T-cell (primary cell): ENCODE results near the gene UBA1. TPM values are rescaled to one million over a fixed set of nuclear protein-coding genes. Genes with fewer than 3 reads are reported as not detected.
A peak's percentile ranks its signal among the peaks of the same experiment; 100 is the strongest.

Experiments used
- ATAC-seq, 4 experiments: fragments of 200-7000 bp in 3 of 4; fragments of 150-1000 bp in 1 of 4; cut with Tn5 transposase; replicated peaks in 1 of 4; 1 replicate in 3 of 4; 2 replicates in 1 of 4; pipeline ENCODE4 v1.10.0; 2021; ENCODE audit warnings: moderate library complexity in 3 of 4, mild to moderate bottlenecking in 2 of 4, moderate number of reproducible peaks in 1 of 4
- CTCF ChIA-PET, 2 donors: fragments of 300-600 bp; sonication (Branson Sonifier 250); formaldehyde crosslinking; loops; one replicate each; lab custom pipeline; 2022; ENCODE audit warnings: antibody characterized with exemption in 2 of 2; lab: Charles Lee
- POLR2A ChIA-PET, 2 donors: fragments of 300-600 bp; sonication (Branson Sonifier 250); formaldehyde crosslinking; loops; one replicate each; lab custom pipeline; 2022; ENCODE audit warnings: antibody characterized with exemption in 2 of 2; lab: Charles Lee
- DNase-seq, 35 experiments: peaks; one replicate each; pipeline versions ENCODE4 v3.0.0 to v3.0.0-alpha.2; 2013 to 2023
- H3K27ac ChIP-seq: one replicate; pipeline ENCODE4 v1.5.1; 2013; ENCODE audit warnings: low read length
- H3K27me3 ChIP-seq, 2 experiments: replicated peaks in 1 of 2; 1 replicate in 1 of 2; 2 replicates in 1 of 2; pipeline versions ENCODE4 v1.6.1 to v1.7.0; 2013; ENCODE audit warnings: low read length in 1 of 2, mixed read lengths in 1 of 2; ENCODE audit not compliant: control insufficient read depth in 2 of 2, insufficient read depth in 2 of 2; ENCODE audit errors: extremely low read depth in 1 of 2
- H3K36me3 ChIP-seq, 2 donors: 1 replicate in 1 of 2; 2 replicates in 1 of 2; pipeline versions ENCODE4 v1.6.1 to v1.7.0; 2013; ENCODE audit warnings: low read length in 1 of 2; ENCODE audit not compliant: control insufficient read depth in 2 of 2, insufficient read depth in 1 of 2; ENCODE audit errors: extremely low read depth in 1 of 2
- H3K4me1 ChIP-seq, 2 experiments: 1 replicate in 1 of 2; 2 replicates in 1 of 2; pipeline versions ENCODE4 v1.6.1 to v1.7.0; 2013; ENCODE audit warnings: low read length in 2 of 2, mixed read lengths in 1 of 2; ENCODE audit not compliant: insufficient read depth in 2 of 2, control insufficient read depth in 1 of 2; ENCODE audit errors: extremely low read depth in 1 of 2
- H3K4me3 ChIP-seq, 2 donors: 1 replicate in 1 of 2; 2 replicates in 1 of 2; pipeline versions ENCODE4 v1.5.1 to v1.7.0; 2013; ENCODE audit warnings: mild to moderate bottlenecking in 2 of 2, low read length in 1 of 2, moderate library complexity in 1 of 2; ENCODE audit not compliant: control insufficient read depth in 1 of 2; ENCODE audit errors: extremely low read depth in 1 of 2
- H3K9me3 ChIP-seq: 2 replicates; pipeline ENCODE4 v1.7.0; 2013
- H3K27ac Mint-ChIP-seq, 2 donors: one replicate each; pipeline ENCODE4 v1.8.0; 2020 to 2021; ENCODE audit warnings: mild to moderate bottlenecking in 2 of 2, mixed read lengths in 2 of 2
- H3K27me3 Mint-ChIP-seq, 2 donors: one replicate each; pipeline ENCODE4 v1.8.0; 2021 to 2022; ENCODE audit warnings: mixed read lengths in 2 of 2
- H3K36me3 Mint-ChIP-seq: one replicate; pipeline ENCODE4 v1.8.0; 2021; ENCODE audit warnings: mixed read lengths
- H3K4me1 Mint-ChIP-seq, 3 donors: one replicate each; pipeline ENCODE4 v1.8.0; 2020 to 2022; ENCODE audit warnings: mixed read lengths in 3 of 3, mild to moderate bottlenecking in 1 of 3
- H3K4me3 Mint-ChIP-seq, 3 donors: one replicate each; pipeline ENCODE4 v1.8.0; 2020 to 2022; ENCODE audit warnings: mild to moderate bottlenecking in 3 of 3, mixed read lengths in 3 of 3, moderate library complexity in 3 of 3
- H3K9me3 Mint-ChIP-seq, 3 donors: one replicate each; pipeline ENCODE4 v1.8.0; 2020 to 2022; ENCODE audit warnings: mixed read lengths in 3 of 3
- WGBS: methylation state at CpG from one replicate; pipeline ENCODE4 v1.1.5; 2013; ENCODE audit warnings: missing lambda C conversion rate; ENCODE audit not compliant: insufficient coverage; 5-methylcytosine and 5-hydroxymethylcytosine counted together
- total RNA-seq, 35 experiments: library from RNA in 6 of 35; stranded (reverse) in 6 of 35; fragments of 120-200 nt in 1 of 35; gene quantifications; one replicate each; pipeline versions ENCODE4 v1.2.1 to v1.2.4 and lab custom pipeline; 2013 to 2026

The UBA1 gene
- total RNA-seq, 5 donors from 2014 or later (not counting 1 experiment from before 2014, with no cell fraction given), result 116 to 177 (median 149) TPM

GRCh38 chrX:47172971-47173792, 20.4 kb upstream of the UBA1 start:
- Mint-ChIP-seq H3K27ac (no peak overlapping the region), H3K4me1 (no peaks in the 10 kb centered on the region), H3K27me3 (peaks cover 0 to 16% of the 10 kb centered on the region in 2 donors), H3K9me3 (no peaks in the 10 kb centered on the region), H3K36me3 (peaks cover 13% of the 10 kb centered on the region), H3K4me3 (no peak overlapping the region)
- ATAC-seq (no peak), DNase-seq (no peak)
- ChIA-PET POLR2A (interaction anchor here in 1 of 2 donors (0.6 kb wide), 1 partner anchor 258 kb away, joined by 9 read pairs; no protein-coding TSS in a partner anchor), CTCF (interaction anchor here in 1 of 2 donors (0.6 kb wide), 1 partner anchor 490 kb away, joined by 3 read pairs; no protein-coding TSS in a partner anchor)
- Histone ChIP-seq H3K4me1 (no peaks in the 10 kb centered on the region), H3K27ac (no peak overlapping the region), H3K27me3 (no peaks in the 10 kb centered on the region), H3K9me3 (no peaks in the 10 kb centered on the region), H3K4me3 (no peak overlapping the region), H3K36me3 (peaks cover 5 to 78% of the 10 kb centered on the region in 2 donors)
- WGBS, result 93% methylated on average over 3 of the region's 18 CpGs

- no peak for DNase-seq
- ATAC-seq, result no peak
- peaks cover 17% of the 10 kb centered on the region for H3K36me3 Mint-ChIP-seq
- Histone ChIP-seq H3K4me3 (no peak overlapping the region), H3K36me3 (peaks cover 2 to 87% of the 10 kb centered on the region in 2 donors), H3K4me1 (no peaks in the 10 kb centered on the region), H3K27ac (no peak overlapping the region), H3K27me3 (no peaks in the 10 kb centered on the region), H3K9me3 (no peaks in the 10 kb centered on the region)
- no peak overlapping the region for H3K27ac Mint-ChIP-seq
- H3K27me3 Mint-ChIP-seq, result peaks cover 0 to 23% of the 10 kb centered on the region in 2 donors
- H3K9me3 Mint-ChIP-seq, result no peaks in the 10 kb centered on the region
- CTCF ChIA-PET, result no interaction called here
- POLR2A ChIA-PET, result no interaction called here
- H3K4me3 Mint-ChIP-seq, result no peak overlapping the region
- 95% methylated on average over 4 of the region's 12 CpGs for WGBS
- no peaks in the 10 kb centered on the region for H3K4me1 Mint-ChIP-seq
Measured at GRCh38 chrX:47174376-47174775, 19.3 kb upstream of the UBA1 start.

DNA sequence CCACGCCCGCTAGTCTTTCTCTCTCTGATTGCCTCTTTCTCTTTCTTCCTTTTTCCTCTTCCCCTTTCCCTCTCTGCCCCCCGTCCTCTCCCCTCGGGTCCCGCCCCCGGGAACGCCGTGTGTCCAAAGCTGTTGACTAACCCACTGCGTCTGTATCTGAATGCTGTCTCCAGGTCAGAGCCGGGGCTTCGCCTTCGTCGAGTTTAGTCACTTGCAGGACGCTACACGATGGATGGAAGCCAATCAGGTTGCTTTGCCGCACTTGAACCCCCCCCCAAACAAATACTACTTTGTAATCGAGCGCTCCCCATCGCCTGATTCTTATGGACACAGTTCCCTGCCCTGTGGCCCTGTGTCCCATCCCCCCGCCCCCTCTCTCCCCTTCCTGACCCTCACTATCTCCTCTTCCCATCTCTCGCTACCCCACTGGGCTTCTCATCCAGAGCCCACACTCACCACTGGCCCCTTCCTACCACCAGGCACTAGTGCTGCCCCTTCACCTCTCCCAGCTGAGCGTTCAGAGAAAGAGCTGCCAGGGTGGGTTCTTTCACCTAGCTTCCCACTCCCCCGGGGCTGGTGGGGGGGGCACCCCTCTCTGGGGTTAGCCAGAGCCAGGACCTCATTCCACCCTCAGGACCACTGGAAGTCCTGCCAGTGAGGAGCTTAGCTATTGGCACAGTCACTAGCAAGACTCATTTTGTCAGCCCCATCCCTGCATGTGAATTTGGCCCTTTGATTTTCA, 18.6 kb upstream of the UBA1 start:
- Histone ChIP-seq H3K27ac (no peak overlapping the region), H3K36me3 (peaks cover 2 to 87% of the 10 kb centered on the region in 2 donors), H3K4me1 (no peaks in the 10 kb centered on the region), H3K4me3 (no peak overlapping the region), H3K27me3 (no peaks in the 10 kb centered on the region), H3K9me3 (no peaks in the 10 kb centered on the region)
- no peak overlapping the region for H3K4me3 Mint-ChIP-seq
- H3K36me3 Mint-ChIP-seq, result peaks cover 19% of the 10 kb centered on the region
- no peaks in the 10 kb centered on the region for H3K4me1 Mint-ChIP-seq
- no peak for DNase-seq
- H3K9me3 Mint-ChIP-seq, result no peaks in the 10 kb centered on the region
- no CpG with 5 or more reads among the region's 23 CpGs for WGBS
- ChIA-PET CTCF (no interaction called here), POLR2A (no interaction called here)
- H3K27me3 Mint-ChIP-seq, result peaks cover 0 to 25% of the 10 kb centered on the region in 2 donors
- ATAC-seq, result no peak
- no peak overlapping the region for H3K27ac Mint-ChIP-seq

- peaks cover 2 to 87% of the 10 kb centered on the region in 2 donors for H3K36me3 ChIP-seq
- Mint-ChIP-seq H3K27ac (peak overlapping the region in 1 of 2 donors; percentile 55), H3K27me3 (peaks cover 0 to 29% of the 10 kb centered on the region in 2 donors), H3K36me3 (peaks cover 19% of the 10 kb centered on the region), H3K4me3 (no peak overlapping the region), H3K9me3 (no peaks in the 10 kb centered on the region), H3K4me1 (no peaks in the 10 kb centered on the region)
- H3K27ac ChIP-seq, result no peak overlapping the region
- H3K27me3 ChIP-seq, result no peaks in the 10 kb centered on the region
- ATAC-seq (no peak), DNase-seq (no peak)
- no peak overlapping the region for H3K4me3 ChIP-seq
- no peaks in the 10 kb centered on the region for H3K4me1 ChIP-seq
- 96% methylated on average over 8 of the region's 12 CpGs for WGBS
- H3K9me3 ChIP-seq, result no peaks in the 10 kb centered on the region
- POLR2A ChIA-PET, result no interaction called here
- CTCF ChIA-PET, result no interaction called here
Measured at GRCh38 chrX:47175588-47175980, 18.0 kb upstream of the UBA1 start.

DNA sequence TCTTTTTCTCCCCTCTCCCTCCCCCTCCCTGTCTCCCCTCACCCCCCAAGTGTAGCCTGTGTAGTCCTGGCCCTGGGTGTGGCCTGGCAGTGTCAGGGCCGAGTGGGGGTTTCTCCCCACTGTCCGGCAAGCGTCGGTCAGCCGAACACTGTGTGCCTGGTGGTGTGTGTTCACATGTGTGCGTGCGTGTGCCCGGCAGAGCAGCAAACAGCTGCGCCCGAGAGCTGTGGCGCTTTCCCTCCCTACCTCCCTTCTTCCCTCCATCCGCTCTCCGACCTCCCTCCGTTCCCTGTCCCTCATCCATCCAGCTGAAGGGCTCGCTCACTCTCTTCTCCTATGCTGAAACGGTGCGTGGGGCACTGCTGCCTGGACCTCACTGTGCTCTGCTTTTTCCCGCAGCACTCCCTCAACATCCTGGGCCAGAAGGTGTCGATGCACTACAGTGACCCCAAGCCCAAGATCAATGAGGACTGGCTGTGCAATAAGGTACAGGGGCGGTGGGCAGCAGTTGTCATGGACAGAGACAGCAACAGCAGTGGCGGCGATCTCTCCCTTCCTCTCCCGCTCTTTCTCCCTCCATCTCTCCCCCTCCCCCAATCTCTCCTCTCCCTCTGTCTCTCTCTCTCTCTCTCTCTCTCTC, 17.4 kb upstream of the UBA1 start:
- ChIA-PET POLR2A (no interaction called here), CTCF (no interaction called here)
- Histone ChIP-seq H3K4me3 (no peak overlapping the region), H3K36me3 (peaks cover 2 to 86% of the 10 kb centered on the region in 2 donors), H3K27me3 (no peaks in the 10 kb centered on the region), H3K4me1 (no peaks in the 10 kb centered on the region), H3K9me3 (no peaks in the 10 kb centered on the region), H3K27ac (no peak overlapping the region)
- WGBS, result 96% methylated on average over 8 of the region's 23 CpGs
- no peaks in the 10 kb centered on the region for H3K4me1 Mint-ChIP-seq
- H3K27ac Mint-ChIP-seq, result no peak overlapping the region
- H3K27me3 Mint-ChIP-seq, result peaks cover 0 to 31% of the 10 kb centered on the region in 2 donors
- no peaks in the 10 kb centered on the region for H3K9me3 Mint-ChIP-seq
- H3K36me3 Mint-ChIP-seq, result peaks cover 19% of the 10 kb centered on the region
- ATAC-seq (no peak), DNase-seq (no peak)
- H3K4me3 Mint-ChIP-seq, result no peak overlapping the region

GRCh38 chrX:47177079-47177478, 16.6 kb upstream of the UBA1 start:
- Mint-ChIP-seq H3K4me1 (no peaks in the 10 kb centered on the region), H3K27ac (no peak overlapping the region), H3K9me3 (no peaks in the 10 kb centered on the region), H3K36me3 (peaks cover 23% of the 10 kb centered on the region), H3K27me3 (peaks cover 0 to 27% of the 10 kb centered on the region in 2 donors), H3K4me3 (no peak overlapping the region)
- Histone ChIP-seq H3K4me1 (no peaks in the 10 kb centered on the region), H3K36me3 (peaks cover 3 to 88% of the 10 kb centered on the region in 2 donors), H3K27me3 (no peaks in the 10 kb centered on the region), H3K27ac (no peak overlapping the region), H3K4me3 (no peak overlapping the region), H3K9me3 (no peaks in the 10 kb centered on the region)
- ATAC-seq, result no peak
- WGBS, result 50% methylated on average over 2 of the region's 2 CpGs
- POLR2A ChIA-PET, result no interaction called here
- CTCF ChIA-PET, result no interaction called here
- no peak for DNase-seq
